ENCODE measurements around the gene TNN. TPM values are rescaled to one million over a fixed set of nuclear protein-coding genes. Genes with fewer than 3 reads are reported as not detected.

The TNN gene
- polyA plus RNA-seq, 1 experiment = not detected

- no peak for TF ChIP-seq CTCF (IDR thresholded peaks at IDR 0.05; ENCODE audit: insufficient read depth, low read depth, low read length)
- no peaks in the 10 kb centered on the region for H3K36me3 ChIP-seq (ENCODE audit: control insufficient read depth, insufficient read depth, low read length)
- POLR2A ChIA-PET = no interaction called here
Observed at GRCh38 chr1:175171036-175171913, 103.6 kb downstream of the TNN start.

GRCh38 chr1:175172503-175172902 is 104.9 kb downstream of the TNN start:
- no peak for TF ChIP-seq CTCF (IDR thresholded peaks at IDR 0.05; ENCODE audit: insufficient read depth, low read depth, low read length)
- DNase-seq (ENCODE audit: low read depth) = no peak
- no peaks in the 10 kb centered on the region for H3K27me3 ChIP-seq (ENCODE audit: control insufficient read depth, insufficient read depth, low read length)
- POLR2A ChIA-PET = no interaction called here
- H3K36me3 ChIP-seq (ENCODE audit: control insufficient read depth, insufficient read depth, low read length) = no peaks in the 10 kb centered on the region
- CTCF ChIA-PET = interaction anchor here (1.7 kb wide), 1 partner anchor 8 kb away, joined by 3 read pairs; no protein-coding TSS in a partner anchor
- H3K4me3 ChIP-seq (ENCODE audit: low read depth, low read length) = no peak overlapping the region

More at GRCh38 chr1:175171036-175171913, 103.6 kb downstream of the TNN start:
- DNase-seq (ENCODE audit: low read depth) = no peak
- H3K27me3 ChIP-seq (ENCODE audit: control insufficient read depth, insufficient read depth, low read length) = no peaks in the 10 kb centered on the region
- CTCF ChIA-PET = interaction anchor here (1.0 to 2.2 kb wide), 4 partner anchors 10 to 148 kb away, joined by 3 to 10 read pairs (median 4); no protein-coding TSS in a partner anchor
- H3K4me3 ChIP-seq (ENCODE audit: low read depth, low read length) = no peak overlapping the region

- CTCF ChIA-PET = interaction anchor here (0.6 to 2.0 kb wide), 5 partner anchors 15 to 124 kb away, joined by 3 to 13 read pairs (median 3); no protein-coding TSS in a partner anchor
- Histone ChIP-seq H3K27me3 (ENCODE audit: control insufficient read depth, insufficient read depth, low read length) (no peaks in the 10 kb centered on the region), H3K4me3 (ENCODE audit: low read depth, low read length) (no peak overlapping the region), H3K36me3 (ENCODE audit: control insufficient read depth, insufficient read depth, low read length) (no peaks in the 10 kb centered on the region)
- TF ChIP-seq CTCF (IDR thresholded peaks at IDR 0.05; ENCODE audit: insufficient read depth, low read depth, low read length) = no peak
- DNase-seq (ENCODE audit: low read depth) = no peak
- POLR2A ChIA-PET = no interaction called here
Observed at GRCh38 chr1:175173531-175173930, 105.9 kb downstream of the TNN start.

- CTCF ChIA-PET = interaction anchor here (0.6 to 2.0 kb wide), 3 partner anchors 16 to 22 kb away, joined by 3 to 13 read pairs (median 4); no protein-coding TSS in a partner anchor
- no peaks in the 10 kb centered on the region for H3K36me3 ChIP-seq (ENCODE audit: control insufficient read depth, insufficient read depth, low read length)
- POLR2A ChIA-PET = no interaction called here
- no peak overlapping the region for H3K4me3 ChIP-seq (ENCODE audit: low read depth, low read length)
- H3K27me3 ChIP-seq (ENCODE audit: control insufficient read depth, insufficient read depth, low read length) = no peaks in the 10 kb centered on the region
- no peak for DNase-seq (ENCODE audit: low read depth)
- TF ChIP-seq CTCF (IDR thresholded peaks at IDR 0.05; ENCODE audit: insufficient read depth, low read depth, low read length) = no peak
Observed at GRCh38 chr1:175174309-175175102, 106.9 kb downstream of the TNN start.

- no peak for TF ChIP-seq CTCF (IDR thresholded peaks at IDR 0.05; ENCODE audit: insufficient read depth, low read depth, low read length)
- no peak overlapping the region for H3K4me3 ChIP-seq (ENCODE audit: low read depth, low read length)
- no peaks in the 10 kb centered on the region for H3K36me3 ChIP-seq (ENCODE audit: control insufficient read depth, insufficient read depth, low read length)
- CTCF ChIA-PET = interaction anchor here (0.7 kb wide), 1 partner anchor 25 kb away, joined by 4 read pairs; no protein-coding TSS in a partner anchor
- POLR2A ChIA-PET = no interaction called here
- no peak for DNase-seq (ENCODE audit: low read depth)
- no peaks in the 10 kb centered on the region for H3K27me3 ChIP-seq (ENCODE audit: control insufficient read depth, insufficient read depth, low read length)
Observed at GRCh38 chr1:175176246-175176645, 108.6 kb downstream of the TNN start.
